WTC11 (cell line): Measurements from ENCODE around the gene F8A1.

Experiments
- CBFB ChIP-seq: sonication (generic); formaldehyde crosslinking; IDR thresholded peaks from 2 replicates; pipeline ENCODE4 v1.8.1; 2022; ENCODE audit warnings: mild to moderate bottlenecking, low read depth, missing genetic modification reagents
- GABPB1 ChIP-seq: sonication (generic); formaldehyde crosslinking; IDR thresholded peaks from 2 replicates; pipeline ENCODE4 v1.8.1; 2023; ENCODE audit warnings: mild to moderate bottlenecking, missing genetic modification reagents
- JUN ChIP-seq: sonication (generic); formaldehyde crosslinking; IDR thresholded peaks from 2 replicates; pipeline ENCODE4 v1.8.0; 2023; ENCODE audit warnings: mild to moderate bottlenecking, missing genetic modification reagents
- NFYB ChIP-seq: sonication (generic); formaldehyde crosslinking; conservative IDR thresholded peaks from 2 replicates; pipeline ENCODE4 v1.8.0; 2022; ENCODE audit warnings: low read depth, missing genetic modification reagents
- NR3C1 ChIP-seq: sonication (generic); formaldehyde crosslinking; conservative IDR thresholded peaks from 2 replicates; pipeline ENCODE4 v1.8.1; 2023; ENCODE audit warnings: low read depth, mild to moderate bottlenecking, missing genetic modification reagents
- TF ChIP-seq, protein P1 (sequence below): fragments of 200-600 bp; IDR thresholded peaks from 2 replicates; pipeline ENCODE4 v1.8.0; 2022; ENCODE audit warnings: antibody characterized with exemption
- TF ChIP-seq, protein P2 (sequence below): sonication (generic); formaldehyde crosslinking; conservative IDR thresholded peaks from 2 replicates; pipeline ENCODE4 v1.8.1; 2023; ENCODE audit warnings: mild to moderate bottlenecking, low read depth, missing genetic modification reagents, moderate library complexity
- TF ChIP-seq, protein P3 (sequence below): sonication (generic); formaldehyde crosslinking; IDR thresholded peaks from 2 replicates; pipeline ENCODE4 v1.8.0; 2022; ENCODE audit warnings: missing genetic modification reagents

DNA sequence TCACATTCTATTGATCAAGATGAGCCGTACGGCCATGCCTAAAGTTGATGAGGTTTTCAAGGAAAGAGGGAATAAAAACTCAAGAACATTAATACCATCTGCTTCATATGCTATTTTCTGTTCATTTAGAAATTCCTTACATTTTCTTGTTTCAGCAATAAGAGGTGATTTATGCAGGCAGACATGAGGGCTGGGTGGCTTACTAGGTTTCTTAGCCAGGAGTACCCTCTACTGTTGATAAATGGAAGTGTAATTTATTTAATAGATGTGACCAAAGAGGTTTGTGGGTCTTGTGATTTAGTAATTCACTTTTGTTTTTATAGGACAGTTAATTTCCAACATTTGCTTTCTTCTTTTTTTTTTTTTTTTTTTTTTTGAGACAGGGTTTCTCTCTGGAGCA, 45.3 kb upstream of the F8A1 start:
- TF ChIP-seq, protein P1, sequence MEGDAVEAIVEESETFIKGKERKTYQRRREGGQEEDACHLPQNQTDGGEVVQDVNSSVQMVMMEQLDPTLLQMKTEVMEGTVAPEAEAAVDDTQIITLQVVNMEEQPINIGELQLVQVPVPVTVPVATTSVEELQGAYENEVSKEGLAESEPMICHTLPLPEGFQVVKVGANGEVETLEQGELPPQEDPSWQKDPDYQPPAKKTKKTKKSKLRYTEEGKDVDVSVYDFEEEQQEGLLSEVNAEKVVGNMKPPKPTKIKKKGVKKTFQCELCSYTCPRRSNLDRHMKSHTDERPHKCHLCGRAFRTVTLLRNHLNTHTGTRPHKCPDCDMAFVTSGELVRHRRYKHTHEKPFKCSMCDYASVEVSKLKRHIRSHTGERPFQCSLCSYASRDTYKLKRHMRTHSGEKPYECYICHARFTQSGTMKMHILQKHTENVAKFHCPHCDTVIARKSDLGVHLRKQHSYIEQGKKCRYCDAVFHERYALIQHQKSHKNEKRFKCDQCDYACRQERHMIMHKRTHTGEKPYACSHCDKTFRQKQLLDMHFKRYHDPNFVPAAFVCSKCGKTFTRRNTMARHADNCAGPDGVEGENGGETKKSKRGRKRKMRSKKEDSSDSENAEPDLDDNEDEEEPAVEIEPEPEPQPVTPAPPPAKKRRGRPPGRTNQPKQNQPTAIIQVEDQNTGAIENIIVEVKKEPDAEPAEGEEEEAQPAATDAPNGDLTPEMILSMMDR, result no peak
- TF ChIP-seq, protein P2, sequence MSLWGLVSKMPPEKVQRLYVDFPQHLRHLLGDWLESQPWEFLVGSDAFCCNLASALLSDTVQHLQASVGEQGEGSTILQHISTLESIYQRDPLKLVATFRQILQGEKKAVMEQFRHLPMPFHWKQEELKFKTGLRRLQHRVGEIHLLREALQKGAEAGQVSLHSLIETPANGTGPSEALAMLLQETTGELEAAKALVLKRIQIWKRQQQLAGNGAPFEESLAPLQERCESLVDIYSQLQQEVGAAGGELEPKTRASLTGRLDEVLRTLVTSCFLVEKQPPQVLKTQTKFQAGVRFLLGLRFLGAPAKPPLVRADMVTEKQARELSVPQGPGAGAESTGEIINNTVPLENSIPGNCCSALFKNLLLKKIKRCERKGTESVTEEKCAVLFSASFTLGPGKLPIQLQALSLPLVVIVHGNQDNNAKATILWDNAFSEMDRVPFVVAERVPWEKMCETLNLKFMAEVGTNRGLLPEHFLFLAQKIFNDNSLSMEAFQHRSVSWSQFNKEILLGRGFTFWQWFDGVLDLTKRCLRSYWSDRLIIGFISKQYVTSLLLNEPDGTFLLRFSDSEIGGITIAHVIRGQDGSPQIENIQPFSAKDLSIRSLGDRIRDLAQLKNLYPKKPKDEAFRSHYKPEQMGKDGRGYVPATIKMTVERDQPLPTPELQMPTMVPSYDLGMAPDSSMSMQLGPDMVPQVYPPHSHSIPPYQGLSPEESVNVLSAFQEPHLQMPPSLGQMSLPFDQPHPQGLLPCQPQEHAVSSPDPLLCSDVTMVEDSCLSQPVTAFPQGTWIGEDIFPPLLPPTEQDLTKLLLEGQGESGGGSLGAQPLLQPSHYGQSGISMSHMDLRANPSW (CRISPR knock-in tag), result no peak
- TF ChIP-seq NR3C1 (CRISPR knock-in tag) (no peak), NFYB (CRISPR knock-in tag) (no peak), GABPB1 (CRISPR knock-in tag) (no peak), JUN (no peak), CBFB (CRISPR knock-in tag) (no peak)
- TF ChIP-seq, protein P3, sequence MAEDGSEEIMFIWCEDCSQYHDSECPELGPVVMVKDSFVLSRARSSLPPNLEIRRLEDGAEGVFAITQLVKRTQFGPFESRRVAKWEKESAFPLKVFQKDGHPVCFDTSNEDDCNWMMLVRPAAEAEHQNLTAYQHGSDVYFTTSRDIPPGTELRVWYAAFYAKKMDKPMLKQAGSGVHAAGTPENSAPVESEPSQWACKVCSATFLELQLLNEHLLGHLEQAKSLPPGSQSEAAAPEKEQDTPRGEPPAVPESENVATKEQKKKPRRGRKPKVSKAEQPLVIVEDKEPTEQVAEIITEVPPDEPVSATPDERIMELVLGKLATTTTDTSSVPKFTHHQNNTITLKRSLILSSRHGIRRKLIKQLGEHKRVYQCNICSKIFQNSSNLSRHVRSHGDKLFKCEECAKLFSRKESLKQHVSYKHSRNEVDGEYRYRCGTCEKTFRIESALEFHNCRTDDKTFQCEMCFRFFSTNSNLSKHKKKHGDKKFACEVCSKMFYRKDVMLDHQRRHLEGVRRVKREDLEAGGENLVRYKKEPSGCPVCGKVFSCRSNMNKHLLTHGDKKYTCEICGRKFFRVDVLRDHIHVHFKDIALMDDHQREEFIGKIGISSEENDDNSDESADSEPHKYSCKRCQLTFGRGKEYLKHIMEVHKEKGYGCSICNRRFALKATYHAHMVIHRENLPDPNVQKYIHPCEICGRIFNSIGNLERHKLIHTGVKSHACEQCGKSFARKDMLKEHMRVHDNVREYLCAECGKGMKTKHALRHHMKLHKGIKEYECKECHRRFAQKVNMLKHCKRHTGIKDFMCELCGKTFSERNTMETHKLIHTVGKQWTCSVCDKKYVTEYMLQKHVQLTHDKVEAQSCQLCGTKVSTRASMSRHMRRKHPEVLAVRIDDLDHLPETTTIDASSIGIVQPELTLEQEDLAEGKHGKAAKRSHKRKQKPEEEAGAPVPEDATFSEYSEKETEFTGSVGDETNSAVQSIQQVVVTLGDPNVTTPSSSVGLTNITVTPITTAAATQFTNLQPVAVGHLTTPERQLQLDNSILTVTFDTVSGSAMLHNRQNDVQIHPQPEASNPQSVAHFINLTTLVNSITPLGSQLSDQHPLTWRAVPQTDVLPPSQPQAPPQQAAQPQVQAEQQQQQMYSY (CRISPR knock-in tag), result no peak
